Activated effector memory CD4-positive, alpha-beta T cell treated with Interleukin-2 at 50 U/mL for 16 hours (primary cell): Measurements from ENCODE around the gene DOK4.

ENCODE experiments used
- DNase-seq: peaks from one replicate; pipeline ENCODE4 v3.0.0-alpha.2; 2020

DOK4 gene

GRCh38 chr16:57485916-57486857 is at the start of gene DOK4:
TSS of gene DOK4 (minus strand) at chr16:57486493. CDS start at chr16:57479507, 6,986 bp downstream.
- peak; percentile 74 for DNase-seq

DNA sequence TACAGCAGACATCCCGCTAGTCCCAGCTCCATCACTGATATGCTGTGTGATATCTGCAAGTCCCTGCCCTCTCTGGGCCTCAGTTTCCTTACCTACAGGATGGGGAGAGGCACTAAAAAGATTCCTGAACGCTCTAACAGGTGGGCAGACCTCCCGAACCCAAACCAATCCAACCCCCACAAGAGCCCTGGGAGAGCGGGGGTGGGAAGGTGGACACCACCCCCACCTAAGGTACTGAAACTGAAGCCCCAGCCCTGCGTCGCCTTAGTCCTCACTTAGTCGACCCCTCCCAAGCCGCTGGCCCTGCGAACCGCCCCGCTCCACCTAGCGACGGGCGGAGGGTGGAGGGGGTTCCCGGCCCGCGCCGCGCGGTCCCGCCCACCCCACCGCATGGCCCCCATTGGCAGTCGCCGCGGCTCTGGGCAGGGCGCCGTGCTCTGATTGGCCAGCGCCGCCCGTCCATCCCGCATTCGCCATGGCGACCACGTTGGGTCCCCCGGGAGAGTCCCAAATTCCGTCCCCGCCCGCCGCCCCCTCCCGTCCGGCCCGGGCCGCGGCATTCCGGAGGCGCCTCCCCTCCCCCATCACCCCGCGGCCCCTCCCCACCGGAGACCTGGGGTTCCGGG is 49.5 kb upstream of the DOK4 start:
- peak; percentile 92 for DNase-seq

DNA sequence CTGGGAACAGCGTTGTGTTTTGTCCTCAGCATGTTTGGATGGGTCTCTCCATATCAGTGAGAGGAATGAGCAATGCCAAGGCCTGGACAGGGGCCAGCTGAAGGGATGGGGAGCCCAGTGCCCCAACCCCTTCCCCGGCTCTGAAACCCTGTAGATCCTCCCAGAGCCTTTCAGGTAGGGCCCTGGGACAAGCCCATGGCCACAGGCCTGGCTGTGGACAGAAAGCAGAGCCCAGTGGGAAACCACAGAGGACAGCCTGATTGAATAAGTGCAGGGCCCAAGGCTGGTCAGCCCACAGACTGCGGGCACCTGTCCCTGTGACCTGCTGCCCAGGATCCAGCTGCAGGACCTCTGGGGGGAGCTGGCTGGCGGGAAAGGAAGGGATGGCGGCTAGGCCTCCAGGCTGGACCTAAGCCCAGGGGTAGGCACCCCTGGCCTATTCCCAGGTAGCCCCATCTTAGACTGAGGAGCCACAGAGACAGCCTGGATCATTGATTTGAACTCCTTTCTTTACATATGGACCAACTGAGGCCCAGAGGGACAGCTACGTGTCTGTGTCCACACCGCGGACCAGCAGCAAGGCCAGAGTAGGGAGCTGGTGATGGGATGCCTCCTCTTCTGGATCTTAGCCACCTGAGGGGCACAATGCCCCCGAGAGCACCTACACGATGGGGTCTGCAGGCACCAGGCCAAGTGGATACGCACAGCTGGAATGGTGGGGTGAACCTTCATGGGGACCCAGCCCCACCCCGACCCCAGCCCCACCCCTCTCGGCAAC is 48.8 kb upstream of the DOK4 start:
- no peak for DNase-seq

DNA sequence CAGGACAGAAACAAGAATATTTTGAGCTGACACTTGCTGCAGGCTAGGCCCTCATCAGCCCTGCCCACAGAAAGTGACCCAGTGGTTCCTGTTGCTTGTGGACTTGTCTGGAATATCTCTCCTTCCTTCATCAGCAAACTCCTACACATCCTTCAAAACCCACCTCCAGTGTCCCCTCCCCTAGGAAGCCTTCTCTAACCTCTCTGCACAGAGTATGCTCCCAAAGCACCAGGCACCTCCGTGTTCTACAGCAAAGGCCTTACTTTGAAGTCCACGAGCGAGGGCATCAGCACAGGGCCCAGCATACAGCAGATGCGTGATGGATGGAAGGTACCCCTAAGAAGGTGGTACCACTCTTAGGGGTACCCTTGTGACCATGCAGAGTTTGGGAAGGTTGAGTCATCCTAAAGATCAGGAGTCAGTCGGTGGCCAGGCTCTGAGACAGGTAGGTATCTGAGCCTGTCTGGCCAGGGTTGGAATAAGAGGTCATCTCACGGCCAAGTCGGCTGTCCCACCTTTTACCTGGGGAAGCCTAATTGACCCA is 48.1 kb upstream of the DOK4 start:
- DNase-seq = no peak

DNA sequence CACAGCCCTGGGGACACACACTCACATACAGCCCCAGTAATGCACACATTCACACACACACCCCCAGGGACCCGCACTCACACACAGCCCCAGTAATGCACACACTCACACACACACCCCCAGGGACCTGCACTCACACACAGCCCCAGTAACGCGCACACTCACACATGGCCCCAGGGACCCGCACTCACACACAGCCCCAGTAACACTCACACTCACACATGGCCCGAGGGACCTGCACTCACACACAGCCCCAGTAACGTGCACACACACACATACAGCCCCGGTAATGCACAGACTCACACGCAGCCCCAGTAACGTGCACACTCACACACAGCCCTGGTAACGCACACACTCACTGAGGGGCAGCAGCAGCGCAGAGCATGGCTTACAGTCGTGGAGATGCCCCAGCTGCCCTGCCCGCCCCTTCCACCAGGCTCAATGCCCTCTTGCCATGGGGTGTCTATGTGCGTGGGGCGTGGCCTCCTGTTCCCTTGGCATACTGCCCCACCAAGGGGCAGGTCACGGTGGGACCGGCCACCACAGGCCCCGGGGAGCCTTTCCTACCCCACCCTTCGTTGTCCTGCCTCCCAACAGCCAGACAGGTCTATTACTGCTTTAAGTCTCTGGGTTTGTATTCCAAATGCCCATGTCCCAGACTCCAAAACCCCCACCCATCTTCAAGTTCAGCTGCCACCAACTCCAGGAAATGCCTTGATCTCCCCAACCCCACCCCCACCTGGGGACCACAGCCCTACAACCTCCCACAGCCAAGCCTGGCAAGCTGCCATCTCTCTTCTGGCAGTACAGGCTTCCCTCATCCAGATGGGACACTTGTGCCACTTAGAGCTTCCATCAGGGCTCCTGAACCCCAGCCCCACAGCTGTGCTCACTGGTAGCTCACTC is 47.4 kb upstream of the DOK4 start:
- DNase-seq = no peak

DNA sequence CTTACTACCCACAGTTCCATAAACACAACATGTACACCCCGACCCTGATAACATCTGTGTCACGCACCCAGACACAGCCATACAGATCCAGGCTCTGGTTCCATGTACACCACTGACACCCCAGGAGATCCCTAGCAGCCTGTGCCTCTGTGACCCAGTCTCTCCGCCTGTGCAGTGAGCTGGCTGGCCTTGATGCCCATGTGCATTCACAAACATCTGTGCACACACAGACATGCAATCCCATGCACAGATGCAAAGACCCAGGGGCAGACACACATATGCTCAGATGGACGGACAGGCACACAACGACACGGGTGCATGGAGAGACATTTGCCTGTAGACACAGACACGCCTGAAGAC is 46.0 kb upstream of the DOK4 start:
- DNase-seq = no peak

DNA sequence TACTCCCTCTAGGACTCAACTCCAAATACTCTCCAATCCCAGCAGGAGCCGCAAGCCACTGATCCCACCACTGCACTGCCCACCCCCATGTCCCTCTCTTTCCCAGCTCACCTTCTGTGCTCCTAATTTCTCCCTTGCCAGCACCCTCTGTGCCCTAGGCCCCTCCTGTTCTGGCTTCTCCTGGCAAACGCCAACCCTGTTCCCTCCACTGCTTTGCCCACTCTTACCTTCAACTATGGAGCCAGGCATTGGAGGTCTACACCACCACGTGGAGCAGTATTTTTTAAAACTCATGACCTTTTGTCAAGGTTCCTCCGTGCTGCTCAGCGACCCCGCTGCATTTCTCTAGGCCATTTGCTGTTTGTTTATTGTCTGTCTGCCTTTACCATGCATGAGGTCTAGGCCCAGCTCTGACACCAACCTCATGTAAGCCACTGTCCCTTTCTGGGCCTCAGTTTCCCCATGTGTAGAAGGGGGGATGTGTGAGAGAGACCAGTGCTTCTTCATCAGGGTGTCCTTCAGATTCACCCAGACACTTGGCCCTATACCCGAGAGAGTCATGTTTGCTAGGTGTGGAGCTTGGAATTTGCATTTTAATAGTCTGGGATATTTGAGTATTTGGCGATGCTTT is 45.5 kb upstream of the DOK4 start:
- DNase-seq = no peak

DNA sequence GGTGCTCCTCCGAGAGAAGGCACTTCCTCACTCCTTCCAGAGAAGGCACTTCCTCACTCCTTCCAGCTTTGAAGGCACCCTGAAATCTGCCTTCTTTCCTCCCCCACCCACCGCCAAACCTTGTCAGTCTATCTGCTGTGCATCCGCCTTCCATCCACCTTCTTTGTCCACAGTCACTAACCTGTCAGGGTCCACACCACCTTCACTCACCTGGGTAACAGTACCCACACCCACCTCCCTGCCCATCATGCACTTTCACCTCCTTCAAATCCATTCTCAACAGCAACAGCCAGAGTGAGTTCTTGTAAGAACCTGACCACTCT is 44.9 kb upstream of the DOK4 start:
- DNase-seq = no peak

- no peak for DNase-seq
Observed at GRCh38 chr16:57530522-57531252, 44.4 kb upstream of the DOK4 start.

GRCh38 chr16:57530104-57530521 is 43.8 kb upstream of the DOK4 start:
- DNase-seq = peak; percentile 60

DNA sequence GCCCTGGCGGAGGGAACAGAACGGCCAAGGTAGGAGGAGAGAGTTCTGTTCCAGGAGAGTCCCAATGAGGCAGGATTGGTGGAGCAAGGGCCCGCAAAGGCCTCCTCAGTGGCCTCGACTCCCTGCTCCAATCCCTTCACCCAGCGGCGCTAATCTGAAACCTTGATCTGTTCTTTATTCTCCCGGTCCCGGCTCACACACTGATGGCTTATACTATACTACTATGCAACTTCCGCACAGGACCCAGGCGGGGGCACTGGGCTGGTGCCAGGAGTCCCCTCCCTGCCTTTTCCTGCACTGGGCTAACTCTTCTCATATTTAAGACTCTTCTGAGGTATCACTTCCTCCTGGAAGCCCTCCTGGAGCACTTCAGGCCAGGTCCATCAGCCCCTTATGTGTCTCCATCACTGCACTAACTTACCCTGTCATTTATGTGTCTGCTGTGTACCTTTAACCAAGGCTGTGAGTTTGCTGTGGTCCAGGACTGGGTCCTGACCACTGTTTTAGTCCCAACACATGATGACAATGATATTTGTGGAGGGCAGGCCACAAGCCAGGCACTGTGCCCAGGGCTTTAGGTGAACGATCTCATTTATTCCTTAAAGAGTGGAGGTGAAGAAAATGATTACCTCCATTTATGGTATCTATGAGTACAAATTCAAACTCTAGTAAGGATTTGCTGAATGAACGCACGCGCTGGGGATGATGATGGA is 43.3 kb upstream of the DOK4 start:
- no peak for DNase-seq

DNA sequence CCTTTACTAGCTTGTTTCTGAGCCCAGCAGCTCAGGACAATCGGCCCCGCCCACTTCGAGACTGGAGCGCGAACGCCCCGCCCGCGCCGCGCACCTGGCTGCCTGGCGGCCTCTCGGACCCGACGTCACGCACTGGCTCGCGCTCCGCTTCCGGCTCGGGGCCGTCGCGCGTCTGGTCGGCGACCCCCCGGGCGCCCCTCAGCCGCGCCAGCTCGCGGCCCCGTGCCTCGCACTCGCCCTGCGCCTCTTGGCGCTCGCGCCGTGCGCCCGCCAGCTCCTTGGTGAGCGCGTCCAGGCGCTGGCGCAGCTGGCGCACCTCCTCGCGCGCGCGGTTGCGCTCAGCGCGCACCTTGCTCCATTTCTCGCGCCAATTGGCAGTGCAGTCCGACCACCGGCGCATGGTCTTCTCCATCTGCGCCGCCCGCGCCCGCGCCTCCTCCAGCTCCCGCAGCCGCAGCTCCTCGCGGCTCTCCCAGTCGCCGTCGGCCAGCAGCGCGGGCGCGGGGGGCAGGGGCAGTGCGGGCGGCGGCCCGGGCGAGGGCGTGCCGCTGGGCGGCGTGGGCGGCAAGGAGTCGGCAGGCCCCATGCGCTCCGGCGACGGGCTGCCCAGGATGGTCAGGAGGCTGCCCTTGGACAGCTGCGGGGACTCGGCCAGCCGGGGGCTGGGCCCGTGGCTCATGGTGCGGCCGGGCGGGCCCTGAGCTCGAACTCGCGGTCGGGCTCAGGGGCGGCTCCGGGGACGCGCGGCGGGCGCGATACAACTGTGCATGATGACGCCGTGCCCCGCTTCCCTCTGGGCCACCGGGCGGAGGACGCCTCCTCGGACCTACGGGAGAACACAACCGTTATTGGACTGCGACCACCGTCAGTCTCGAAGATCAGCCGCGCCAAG is 42.5 kb upstream of the DOK4 start:
- DNase-seq = no peak

DNA sequence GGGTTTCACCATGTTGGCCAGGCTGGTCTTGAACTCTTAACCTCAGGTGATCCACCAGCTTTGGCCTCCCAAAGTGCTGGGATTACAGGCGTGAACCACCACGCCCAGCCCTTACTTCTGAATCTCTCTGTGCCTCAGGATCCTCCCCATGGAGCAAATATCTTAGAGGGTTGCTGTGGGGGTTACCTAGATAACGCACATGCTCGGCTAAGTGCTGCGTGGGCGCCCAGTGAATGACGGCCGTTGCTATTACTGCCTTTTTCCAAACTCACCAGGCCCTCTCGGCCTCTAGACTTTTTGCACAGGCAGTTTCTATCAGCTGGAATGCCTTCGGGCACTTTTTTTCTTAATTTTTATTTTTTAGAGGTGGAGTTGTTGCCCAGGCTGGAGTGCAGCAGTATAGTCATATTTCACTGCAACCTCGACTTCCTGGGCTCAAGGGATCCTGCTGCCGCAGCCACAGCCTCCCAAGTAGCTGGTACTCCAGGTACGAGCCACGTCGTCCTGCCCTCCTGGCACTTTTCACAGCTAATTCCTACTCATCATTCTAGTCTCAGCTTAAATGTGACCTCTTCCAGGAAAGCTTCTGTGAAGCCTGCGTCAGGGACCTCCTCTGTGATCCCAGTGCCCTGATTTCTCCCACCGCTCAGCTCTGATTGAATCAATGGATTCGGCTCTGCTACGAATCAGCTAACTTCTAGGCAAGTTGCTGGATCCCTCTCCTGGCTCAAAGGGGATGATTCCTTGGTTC is 41.5 kb upstream of the DOK4 start:
- no peak for DNase-seq

- no peak for DNase-seq
Observed at GRCh38 chr16:57527027-57527426, 40.7 kb upstream of the DOK4 start.

DNA sequence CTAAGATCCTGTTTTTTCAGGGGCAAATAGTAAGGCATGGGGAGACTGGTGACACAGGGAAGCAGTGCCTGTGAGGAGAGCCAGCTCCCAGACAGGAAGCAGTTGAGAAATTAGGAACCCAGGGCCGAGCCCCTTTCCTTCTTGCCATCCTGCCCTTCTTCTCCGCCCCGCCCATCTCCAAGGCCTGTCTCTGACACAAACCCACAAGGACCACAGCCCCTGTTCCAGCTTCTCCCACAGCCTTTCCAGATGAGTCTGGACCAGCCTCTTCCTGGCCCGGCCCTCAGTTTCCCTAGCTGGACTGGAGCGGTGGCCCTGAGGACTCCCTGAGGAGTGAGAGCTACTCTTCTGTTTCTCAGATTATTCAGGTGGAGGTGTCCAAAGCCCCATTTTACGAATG is 40.2 kb upstream of the DOK4 start:
- DNase-seq = no peak

DNA sequence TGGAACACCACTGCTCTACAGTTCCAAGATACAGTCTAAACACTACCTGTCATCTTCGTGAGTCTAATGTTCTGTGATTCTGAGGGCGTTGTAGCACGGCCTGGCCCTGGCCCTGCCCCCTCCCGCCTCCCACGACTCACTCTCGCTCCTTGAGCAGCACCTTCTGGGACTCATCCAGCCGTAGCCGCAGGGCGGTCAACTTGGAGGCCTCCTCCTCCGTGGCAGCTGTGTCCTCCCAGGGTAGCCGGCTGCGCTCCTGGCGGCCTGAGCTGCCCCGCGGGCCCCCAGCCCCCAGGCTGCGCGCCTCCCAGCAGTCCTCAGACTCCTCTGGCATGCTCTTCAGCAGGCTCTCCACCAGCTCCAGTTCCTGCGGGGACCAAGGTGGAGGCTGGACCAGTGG is 39.5 kb upstream of the DOK4 start:
- DNase-seq = no peak

GRCh38 chr16:57522960-57523359 is 36.7 kb upstream of the DOK4 start:
- no peak for DNase-seq

DNA sequence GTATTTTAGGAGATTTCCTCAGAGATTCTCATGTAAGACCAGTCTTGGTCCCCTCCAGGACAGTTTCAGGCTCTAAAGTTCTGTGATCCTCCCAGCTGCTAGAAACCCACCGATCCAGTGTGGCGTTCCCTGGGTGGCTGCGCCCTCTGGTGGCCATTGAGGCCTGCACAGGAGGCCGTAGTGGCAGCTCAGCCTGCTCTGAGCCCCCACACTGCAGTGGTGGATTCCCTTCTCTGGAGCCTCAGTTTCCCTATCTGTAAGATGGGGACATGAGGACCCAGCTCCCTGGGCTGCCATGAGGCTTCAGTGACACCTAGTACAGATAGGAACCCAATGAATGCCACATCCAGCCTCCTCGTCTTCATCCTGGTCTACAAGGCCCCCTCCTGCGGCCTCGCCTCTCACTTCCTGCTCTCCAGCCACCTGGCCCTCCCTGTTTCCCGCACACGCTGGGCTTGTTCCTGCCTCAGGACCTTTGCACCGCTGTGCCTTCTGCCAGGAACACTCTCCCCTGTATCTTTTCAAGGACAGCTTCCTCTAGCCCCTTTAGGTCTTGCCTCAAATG is 33.6 kb upstream of the DOK4 start:
- DNase-seq = peak; percentile 65
